ENCODE data around the gene CIBAR2. TPM values are rescaled to one million over a fixed set of nuclear protein-coding genes. Genes with fewer than 3 reads are reported as not detected.

CIBAR2 gene
- total RNA-seq, 1 experiment from 2014 or later, result not detected

GRCh38 chr16:85146532-85146797, 34.2 kb upstream of the CIBAR2 start:
- no CpG with 5 or more reads among the region's 4 CpGs for WGBS (ENCODE audit: extremely low coverage, insufficient read length, low lambda C conversion rate)
- Histone ChIP-seq H3K9me3 (ENCODE audit: control insufficient read depth, low read depth, low read length) (no peaks in the 10 kb centered on the region), H3K4ac (ENCODE audit: low read depth, low read length) (no peak overlapping the region), H2BK12ac (ENCODE audit: insufficient read length, low read depth, low read length) (no peak overlapping the region), H3K23me2 (ENCODE audit: insufficient read length, low read depth, low read length, poor library complexity, severe bottlenecking) (no peaks in the 10 kb centered on the region), H2BK5ac (ENCODE audit: insufficient read length, low read length) (no peak overlapping the region), H2AK5ac (ENCODE audit: insufficient read length, low read length) (no peak overlapping the region), H3K9ac (ENCODE audit: extremely low read depth, insufficient read length, low read length) (no peak overlapping the region), H3K79me2 (ENCODE audit: insufficient read depth, low read length) (no peaks in the 10 kb centered on the region), H2BK20ac (ENCODE audit: low read depth, low read length, poor library complexity, severe bottlenecking) (no peak overlapping the region), H3K23ac (ENCODE audit: insufficient read length, low read depth, low read length) (no peak overlapping the region), H4K5ac (ENCODE audit: insufficient read length, low read depth, low read length) (no peak overlapping the region), H3K27ac (ENCODE audit: insufficient read length, low read depth, low read length) (no peak overlapping the region), H2AFZ (ENCODE audit: low read length) (no peak overlapping the region), H3K56ac (ENCODE audit: insufficient read length, low read depth, low read length) (no peak overlapping the region), H3K14ac (ENCODE audit: insufficient read depth, low read length) (no peak overlapping the region), H3K4me1 (ENCODE audit: insufficient read depth, low read length) (no peaks in the 10 kb centered on the region), H4K8ac (replicated peaks; ENCODE audit: insufficient read length, low read depth, low read length) (no peak overlapping the region), H3K27me3 (ENCODE audit: insufficient read depth, low read length) (no peaks in the 10 kb centered on the region), H2BK120ac (ENCODE audit: low read depth, low read length, poor library complexity, severe bottlenecking) (no peak overlapping the region), H3K4me2 (ENCODE audit: insufficient read depth, insufficient read length, low read length) (no peak overlapping the region), H3T11ph (ENCODE audit: low read length) (no peak overlapping the region), H4K91ac (ENCODE audit: insufficient read length, low read depth, low read length) (no peak overlapping the region), H4K20me1 (ENCODE audit: control insufficient read depth, insufficient read depth, insufficient read length) (no peaks in the 10 kb centered on the region), H3K18ac (ENCODE audit: insufficient read length, low read depth, low read length) (no peak overlapping the region), H2BK15ac (ENCODE audit: low read depth, low read length) (no peak overlapping the region), H3K79me1 (ENCODE audit: insufficient read depth, low read depth, low read length, poor library complexity, severe bottlenecking) (no peaks in the 10 kb centered on the region)
- no peak for TF ChIP-seq CTCF (conservative IDR thresholded peaks at IDR 0.05)
- peak overlapping the region in 1 of 3 experiments; percentile 79; a peak in 1 of 7 replicates for H3K27ac Mint-ChIP-seq
- peaks cover 6% of the 10 kb centered on the region for H3K27me3 Mint-ChIP-seq (ENCODE audit: low read depth)
- DNase-seq, result no peak
- no peak overlapping the region for H3K4me3 Mint-ChIP-seq
- peaks cover 3 to 12% of the 10 kb centered on the region in 2 experiments; a peak in 2 of 4 replicates for H3K4me1 Mint-ChIP-seq
- H3K36me3 Mint-ChIP-seq (ENCODE audit: insufficient read depth in 1 of 3, low read depth in 3 of 3), result no peaks in the 10 kb centered on the region; a peak in 1 of 7 replicates
- no peaks in the 10 kb centered on the region for H3K9me3 Mint-ChIP-seq

All from H9 (cell line).